Gastrocnemius medialis (tissue), 4 donors: ENCODE measurements around the gene MRE11.

Experiments
- CTCF ChIP-seq, 5 experiments: fragments of 450-650 bp in 3 of 5; fragments of 200-600 bp in 2 of 5; sonication (generic) in 2 of 5; IDR thresholded peaks in 4 of 5; conservative IDR thresholded peaks in 1 of 5; 1 replicate in 4 of 5; 2 replicates in 1 of 5; pipeline ENCODE4 v1.5.1; 2016 to 2019; ENCODE audit warnings: antibody characterized with exemption in 5 of 5, mild to moderate bottlenecking in 3 of 5, moderate library complexity in 3 of 5
- POLR2A ChIP-seq, 2 donors: fragments of 450-650 bp; IDR thresholded peaks; one replicate each; pipeline ENCODE4 v1.6.1; 2017; ENCODE audit warnings: antibody characterized with exemption in 2 of 2, mild to moderate bottlenecking in 2 of 2, moderate library complexity in 2 of 2

- TF ChIP-seq POLR2A (IDR thresholded peaks at IDR 0.05) (no peak), CTCF (IDR thresholded peaks at IDR 0.05 in 4 of 5, conservative IDR thresholded peaks at IDR 0.05 in 1 of 5) (no peak)
These were observed 95.5 kb downstream of the MRE11 start for GRCh38 chr11:94398101-94398500.
